HG03095 (cell line): Measurements from ENCODE around the gene ZNF217.
A peak's percentile ranks its signal among the peaks of the same experiment; 100 is the strongest.
"Not testable (repeated sequence)": the region's sequence is repeated elsewhere in the genome, so short reads cannot be mapped to it uniquely, and the experiment has no call there.

Experiments used
- ATAC-seq: cut with Tn5 transposase; IDR thresholded peaks from one replicate; pipeline ENCODE4 v1.9.1; 2021; ENCODE audit warnings: moderate library complexity; ENCODE audit not compliant: unreplicated experiment

Gene ZNF217

GRCh38 chr20:53593466-53594007 is at the start of gene ZNF217:
ZNF217 (minus strand) TSS chr20:53593839; CDS start chr20:53582826, 11,013 bp downstream.
- peak; percentile 18 for ATAC-seq

GRCh38 chr20:53643031-53643832 is 49.6 kb upstream of the ZNF217 start:
- peak; percentile 96 for ATAC-seq

- peak; percentile 40 for ATAC-seq
Measured at GRCh38 chr20:53642196-53643030, 48.8 kb upstream of the ZNF217 start.

GRCh38 chr20:53639647-53640440 is 46.2 kb upstream of the ZNF217 start:
- no peak for ATAC-seq

- ATAC-seq = no peak
Measured at GRCh38 chr20:53639128-53639527, 45.5 kb upstream of the ZNF217 start.

- not testable (repeated sequence) for ATAC-seq
Measured at GRCh38 chr20:53637310-53637709, 43.7 kb upstream of the ZNF217 start.

- no peak for ATAC-seq
Measured at GRCh38 chr20:53636540-53637097, 43.0 kb upstream of the ZNF217 start.

- no peak for ATAC-seq
Measured at GRCh38 chr20:53635221-53635620, 41.6 kb upstream of the ZNF217 start.

DNA sequence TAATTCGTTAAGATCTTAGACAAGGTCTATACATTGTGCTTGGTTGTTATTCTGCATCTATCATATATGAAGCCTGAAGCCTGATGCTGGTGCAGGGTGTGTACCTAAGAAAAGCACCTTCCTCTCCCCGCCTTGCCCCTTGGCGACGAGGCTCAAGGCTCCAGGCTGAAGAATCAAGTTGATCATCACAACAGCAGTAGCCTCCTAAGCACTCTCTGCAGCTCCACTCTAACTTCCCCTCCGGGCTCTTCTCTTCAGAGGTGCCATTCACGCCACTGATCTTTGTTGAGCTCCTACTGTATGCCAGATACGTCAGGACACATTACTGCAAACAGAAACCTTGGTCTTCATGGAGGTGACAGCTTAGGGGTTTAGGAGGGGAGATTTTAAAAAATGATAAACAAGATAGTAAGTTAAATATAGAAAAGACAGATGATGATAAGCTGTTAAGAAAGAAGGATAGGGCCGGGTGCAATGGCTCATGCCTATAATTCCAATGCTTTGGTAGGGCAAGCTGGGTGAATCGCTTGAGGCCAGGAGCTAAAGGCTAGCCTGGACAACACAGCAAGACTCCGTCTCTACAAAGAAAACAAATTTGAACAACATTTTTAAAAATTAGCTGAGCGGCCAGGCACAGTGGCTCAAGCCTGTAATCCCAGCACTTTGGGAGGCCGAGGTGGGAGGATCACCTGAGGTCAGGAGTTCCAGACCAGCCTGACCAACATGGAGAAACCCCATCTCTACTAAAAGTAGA is 38.4 kb upstream of the ZNF217 start:
- ATAC-seq = no peak

DNA sequence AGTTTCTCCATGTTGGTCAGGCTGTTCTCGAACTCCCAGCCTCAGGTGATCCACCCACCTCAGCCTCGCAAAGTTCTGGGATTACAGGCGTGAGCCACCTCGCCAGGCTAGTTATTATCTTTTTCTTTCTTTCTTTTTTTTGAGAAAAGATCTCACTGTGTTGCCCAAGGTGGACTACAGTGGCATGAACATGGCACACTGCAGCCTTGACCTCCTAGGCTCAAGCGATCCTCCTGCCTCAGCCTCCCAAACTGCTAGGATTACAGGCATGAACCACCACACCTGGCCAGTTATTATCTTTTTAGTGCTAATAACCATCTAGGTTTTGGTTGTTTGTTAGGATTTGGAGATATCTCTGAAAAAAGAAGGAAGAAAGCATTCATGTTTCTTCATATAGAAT is 35.8 kb upstream of the ZNF217 start:
- ATAC-seq = no peak

- not testable (repeated sequence) for ATAC-seq
Measured at GRCh38 chr20:53628758-53629157, 35.1 kb upstream of the ZNF217 start.

GRCh38 chr20:53628076-53628475 is 34.4 kb upstream of the ZNF217 start:
- ATAC-seq = no peak

GRCh38 chr20:53627001-53627400 is 33.4 kb upstream of the ZNF217 start:
- ATAC-seq = not testable (repeated sequence)

GRCh38 chr20:53626584-53626983 is 32.9 kb upstream of the ZNF217 start:
- ATAC-seq = no peak

DNA sequence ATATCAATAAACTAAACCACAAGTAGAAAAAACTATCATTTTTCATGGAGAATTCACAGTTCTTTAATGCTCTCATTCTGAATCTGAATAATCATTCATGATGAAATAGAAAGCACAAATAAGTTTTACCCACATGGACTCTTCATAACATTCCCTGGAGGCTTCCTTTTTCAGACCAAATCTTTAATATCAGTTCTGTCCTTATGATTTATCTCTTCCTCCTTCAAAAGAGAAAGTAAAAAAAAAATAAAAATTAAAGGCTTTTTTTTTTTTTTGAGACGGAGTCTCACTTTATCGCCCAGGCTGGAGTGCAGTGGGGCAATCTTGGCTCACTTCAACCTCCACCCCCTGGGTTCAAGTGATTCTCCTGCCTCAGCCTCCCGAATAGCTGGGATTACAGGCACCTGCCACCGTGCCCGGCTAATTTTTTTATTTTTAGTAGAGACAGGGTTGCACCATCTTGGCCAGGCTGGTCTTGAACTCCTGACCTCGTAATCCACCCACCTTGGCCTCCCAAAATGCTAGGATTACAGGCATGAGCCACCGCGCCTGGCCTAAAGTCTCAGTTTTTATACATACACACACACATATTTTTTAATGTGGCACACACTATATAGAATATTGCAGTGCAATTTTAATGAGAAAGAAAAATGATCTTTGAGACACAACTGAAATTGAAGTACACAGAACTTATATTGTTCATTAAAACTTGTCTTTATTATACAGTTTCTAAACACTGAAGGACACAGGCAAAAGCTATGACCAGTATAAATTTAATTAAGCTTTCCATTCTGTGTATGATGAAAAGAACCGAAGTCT is 31.9 kb upstream of the ZNF217 start:
- no peak for ATAC-seq

DNA sequence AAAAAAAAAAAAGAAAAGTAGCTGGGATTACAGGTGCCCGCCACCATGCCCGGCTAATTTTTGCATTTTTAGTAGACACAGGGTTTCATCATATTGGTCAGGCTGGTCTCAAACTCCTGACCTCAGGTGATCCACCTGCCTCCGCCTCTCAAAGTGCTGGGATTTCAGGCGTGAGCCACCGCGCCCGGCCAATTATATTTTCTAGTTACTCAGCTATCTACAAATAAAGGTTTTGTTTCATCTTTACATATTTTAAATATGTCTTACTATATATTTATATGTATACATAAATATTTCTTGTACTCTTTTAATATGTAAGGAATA is 31.2 kb upstream of the ZNF217 start:
- not testable (repeated sequence) for ATAC-seq

DNA sequence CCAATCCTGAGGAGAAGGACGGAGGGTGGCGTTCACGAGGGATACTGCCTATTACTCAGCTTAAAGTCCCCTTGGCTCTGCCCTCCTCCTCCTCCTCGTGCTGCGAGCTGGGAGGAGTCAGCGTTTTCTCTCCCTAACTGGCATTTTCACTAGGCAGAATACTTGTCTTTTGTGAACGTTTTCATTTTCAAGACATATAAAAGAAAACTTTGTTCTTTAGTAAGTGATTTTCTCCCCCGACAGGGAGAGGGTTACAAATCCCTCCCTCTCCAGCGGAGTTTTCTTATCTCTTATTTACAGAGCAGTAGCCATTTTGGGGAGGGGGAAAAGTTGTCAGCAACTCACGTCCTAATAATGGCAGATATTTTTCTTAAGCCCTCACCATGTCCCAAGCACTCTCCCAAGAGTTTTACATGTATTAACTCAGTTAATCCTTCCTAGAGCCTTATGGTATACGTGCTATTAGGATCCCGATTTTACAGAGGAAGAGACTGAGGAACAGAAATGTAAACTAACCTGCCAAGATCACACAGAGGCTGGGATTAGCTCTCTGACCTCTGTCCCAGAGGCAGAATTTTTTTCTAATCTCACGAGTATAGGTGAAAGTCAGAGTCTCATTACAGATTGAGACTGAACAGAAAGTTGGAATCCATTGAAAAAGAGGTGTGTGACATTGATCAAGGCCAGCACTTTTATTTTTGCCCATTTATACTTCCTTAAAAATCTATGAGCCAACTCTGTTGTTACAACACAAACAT is 30.0 kb upstream of the ZNF217 start:
- ATAC-seq = peak; percentile 49

GRCh38 chr20:53623134-53623453 is 29.5 kb upstream of the ZNF217 start:
- ATAC-seq = peak; percentile 4
